HFF-Myc (cell line): ENCODE measurements around the gene RMND1.

Experiments used
- DNase-seq: peaks from one replicate; pipeline ENCODE4 v3.0.0-alpha.2; 2011; ENCODE audit warnings: low read depth; ENCODE audit errors: extremely low read depth
- H3K4me3 ChIP-seq: replicated peaks from 2 replicates; pipeline ENCODE4 v1.5.1; 2011; ENCODE audit warnings: low read depth, mild to moderate bottlenecking, control low read depth, low read length
- TF ChIP-seq, protein P1 (sequence below): IDR thresholded peaks from 2 replicates; pipeline ENCODE4 v1.5.1; 2012; ENCODE audit warnings: mild to moderate bottlenecking, low read depth, low read length, control low read depth; ENCODE audit errors: missing control alignments

RMND1 gene

DNA sequence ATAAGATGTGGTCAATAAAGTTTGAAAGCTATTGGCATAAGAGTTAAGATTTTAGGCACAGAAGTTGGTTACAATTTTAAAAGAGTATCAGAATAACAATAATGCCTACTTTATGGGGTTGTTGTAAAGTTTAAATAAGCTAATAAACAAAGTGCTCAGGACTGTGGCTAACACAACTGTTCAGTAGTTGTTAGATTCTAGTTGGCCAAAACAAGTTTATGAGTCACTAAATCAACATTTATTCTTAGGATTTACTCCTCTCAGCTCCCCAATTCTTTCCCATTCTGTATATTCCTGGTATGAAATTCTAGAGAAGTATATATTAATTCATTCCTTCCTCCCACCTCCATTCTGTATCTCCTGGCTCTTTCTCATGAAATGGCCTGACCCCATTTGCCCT, 14.5 kb downstream of the RMND1 start:
- TF ChIP-seq, protein P1, sequence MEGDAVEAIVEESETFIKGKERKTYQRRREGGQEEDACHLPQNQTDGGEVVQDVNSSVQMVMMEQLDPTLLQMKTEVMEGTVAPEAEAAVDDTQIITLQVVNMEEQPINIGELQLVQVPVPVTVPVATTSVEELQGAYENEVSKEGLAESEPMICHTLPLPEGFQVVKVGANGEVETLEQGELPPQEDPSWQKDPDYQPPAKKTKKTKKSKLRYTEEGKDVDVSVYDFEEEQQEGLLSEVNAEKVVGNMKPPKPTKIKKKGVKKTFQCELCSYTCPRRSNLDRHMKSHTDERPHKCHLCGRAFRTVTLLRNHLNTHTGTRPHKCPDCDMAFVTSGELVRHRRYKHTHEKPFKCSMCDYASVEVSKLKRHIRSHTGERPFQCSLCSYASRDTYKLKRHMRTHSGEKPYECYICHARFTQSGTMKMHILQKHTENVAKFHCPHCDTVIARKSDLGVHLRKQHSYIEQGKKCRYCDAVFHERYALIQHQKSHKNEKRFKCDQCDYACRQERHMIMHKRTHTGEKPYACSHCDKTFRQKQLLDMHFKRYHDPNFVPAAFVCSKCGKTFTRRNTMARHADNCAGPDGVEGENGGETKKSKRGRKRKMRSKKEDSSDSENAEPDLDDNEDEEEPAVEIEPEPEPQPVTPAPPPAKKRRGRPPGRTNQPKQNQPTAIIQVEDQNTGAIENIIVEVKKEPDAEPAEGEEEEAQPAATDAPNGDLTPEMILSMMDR: no peak
- DNase-seq: no peak
- H3K4me3 ChIP-seq: no peak overlapping the region

DNA sequence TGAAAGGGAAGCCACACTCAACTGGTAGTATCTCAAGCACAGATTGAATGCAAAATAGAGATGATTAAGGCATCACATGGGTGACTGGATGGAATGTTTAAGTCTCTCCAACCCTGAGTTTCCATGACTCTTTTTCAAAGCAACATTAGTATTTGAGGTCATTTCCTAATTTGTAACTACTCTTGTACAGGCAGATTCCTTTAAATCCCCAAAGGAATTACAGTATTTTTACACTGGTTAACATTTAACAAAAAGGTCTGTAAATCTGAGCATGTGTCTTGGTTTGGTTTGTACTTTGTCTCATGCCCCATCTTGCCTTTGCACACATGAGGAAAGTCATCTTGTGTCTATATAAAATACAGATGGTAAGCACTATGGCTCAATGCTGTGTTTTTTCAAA, 15.1 kb downstream of the RMND1 start:
- DNase-seq: no peak
- TF ChIP-seq, protein P1: no peak
- H3K4me3 ChIP-seq: no peak overlapping the region

DNA sequence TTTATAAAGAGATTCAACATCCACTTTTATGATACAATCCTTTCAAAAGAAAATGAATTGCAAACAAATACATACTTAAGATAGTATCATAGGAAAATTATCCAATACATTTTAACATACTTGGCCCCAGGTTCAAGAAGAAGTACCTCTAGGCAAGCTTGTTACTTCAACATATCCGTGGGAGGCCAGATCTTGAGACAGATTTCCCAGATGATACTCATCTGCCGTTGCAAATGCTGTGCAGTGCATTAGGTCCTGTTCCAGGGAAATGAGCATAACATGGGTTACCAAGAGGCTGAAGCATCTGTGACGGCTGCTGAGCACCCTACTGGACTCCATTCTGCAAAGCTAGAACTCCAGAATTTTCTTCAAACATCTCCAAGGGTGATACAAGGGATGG, 15.6 kb downstream of the RMND1 start:
- no peak overlapping the region for H3K4me3 ChIP-seq
- no peak for DNase-seq
- TF ChIP-seq, protein P1: no peak

DNA sequence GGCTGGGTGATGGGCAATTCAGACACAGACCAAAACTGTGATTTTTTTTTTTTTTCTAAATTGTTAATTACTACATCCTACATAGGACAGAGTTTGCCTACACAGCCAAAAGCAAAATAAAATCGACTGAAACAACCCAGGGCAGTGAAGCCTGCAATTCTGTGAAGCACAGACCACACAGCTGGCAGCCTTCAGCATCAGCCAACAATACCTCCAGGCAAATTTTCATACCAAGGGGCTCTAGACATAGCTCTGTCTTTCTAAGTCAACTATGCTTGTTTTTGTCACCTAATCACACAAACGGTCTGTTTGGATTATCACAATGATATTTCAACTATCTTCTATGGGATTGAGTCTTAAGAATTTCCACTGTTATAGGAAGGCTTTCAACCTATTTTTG, 17.6 kb downstream of the RMND1 start:
- no peak for DNase-seq
- no peak overlapping the region for H3K4me3 ChIP-seq
- TF ChIP-seq, protein P1: no peak

DNA sequence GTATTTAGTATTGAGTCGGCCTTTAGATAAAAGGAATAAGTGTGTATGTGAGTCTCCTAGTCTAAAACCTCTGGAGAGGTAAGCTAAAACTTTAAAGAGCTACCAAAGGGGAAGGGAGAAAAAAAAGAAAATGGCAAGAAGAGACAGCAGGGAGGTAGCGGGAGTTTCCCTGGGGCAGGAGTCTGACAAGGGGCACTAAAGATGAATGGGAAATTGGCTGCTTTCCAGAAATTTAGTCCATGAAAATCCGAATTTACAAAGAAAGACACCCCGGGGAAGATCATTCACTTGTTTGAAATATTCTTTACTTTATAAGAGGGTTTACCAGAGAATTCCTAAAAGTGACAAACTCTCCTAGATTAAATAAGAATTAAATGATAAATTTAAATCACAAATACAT, 19.3 kb downstream of the RMND1 start:
- DNase-seq: no peak
- H3K4me3 ChIP-seq: no peak overlapping the region
- TF ChIP-seq, protein P1: no peak

DNA sequence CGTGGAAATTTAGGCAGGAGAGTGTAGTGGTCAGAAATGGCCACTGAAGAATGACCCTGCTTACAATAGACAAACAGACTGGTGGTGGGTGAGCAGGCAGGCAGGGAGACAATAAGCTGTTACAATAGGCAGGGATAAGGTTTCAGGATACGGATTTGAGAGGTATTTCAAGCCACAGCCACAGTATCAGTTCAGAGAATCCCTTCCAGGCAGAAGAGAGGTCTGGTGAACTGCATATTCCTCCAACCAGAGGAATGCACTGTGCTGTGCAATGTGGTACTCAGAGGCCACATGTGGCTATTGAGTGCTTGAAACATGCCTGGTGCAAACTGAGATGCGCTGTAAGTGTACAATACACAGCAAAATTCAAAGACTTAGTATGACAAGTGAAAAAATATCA, 20.6 kb downstream of the RMND1 start:
- DNase-seq: no peak
- H3K4me3 ChIP-seq: no peak overlapping the region
- TF ChIP-seq, protein P1: no peak

DNA sequence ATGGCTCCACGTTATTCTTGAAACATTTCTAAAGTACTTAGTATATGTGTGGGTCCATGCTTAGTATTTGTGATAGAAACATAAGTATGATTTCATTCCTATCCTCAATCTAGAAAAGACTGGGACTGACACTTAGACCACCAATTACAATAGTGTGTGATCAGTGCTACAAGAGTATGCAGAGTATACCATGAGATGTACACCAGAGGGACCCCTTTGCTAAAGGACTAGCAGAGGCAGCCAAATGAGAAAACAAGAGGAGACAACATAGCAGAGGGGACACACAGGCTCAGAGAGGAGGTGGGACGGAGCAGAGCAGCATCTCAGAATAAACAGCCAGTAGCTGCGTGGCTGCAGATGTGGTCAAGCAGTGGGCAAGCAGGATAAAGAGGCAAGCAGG, 21.0 kb downstream of the RMND1 start:
- DNase-seq: no peak
- TF ChIP-seq, protein P1: no peak
- no peak overlapping the region for H3K4me3 ChIP-seq
